T-helper 17 cell (primary cell): ENCODE results near the gene METRNL. TPM values are rescaled to one million over a fixed set of nuclear protein-coding genes. Genes with fewer than 3 reads are reported as not detected.
"Not testable (repeated sequence)": the region's sequence is repeated elsewhere in the genome, so short reads cannot be mapped to it uniquely, and the experiment has no call there.

Source experiments
- ATAC-seq: fragments of 150-1000 bp; cut with Tn5 transposase; 2 replicates; pipeline ENCODE4 v1.10.0; 2021; ENCODE audit warnings: mild to moderate bottlenecking, moderate library complexity
- DNase-seq, 3 donors: peaks; one replicate each; pipeline versions ENCODE4 v3.0.0 to v3.0.0-alpha.2; 2020 to 2021
- H3K9me3 ChIP-seq: one replicate; pipeline ENCODE4 v1.7.0; 2013; ENCODE audit warnings: low read length, mild to moderate bottlenecking; ENCODE audit not compliant: control insufficient read depth, poor library complexity, severe bottlenecking
- H3K27ac Mint-ChIP-seq: one replicate; pipeline ENCODE4 v1.8.0; 2022; ENCODE audit warnings: mild to moderate bottlenecking, moderate library complexity, mixed read lengths
- H3K27me3 Mint-ChIP-seq: one replicate; pipeline ENCODE4 v1.8.0; 2022; ENCODE audit warnings: mixed read lengths
- H3K36me3 Mint-ChIP-seq: one replicate; pipeline ENCODE4 v1.8.0; 2022; ENCODE audit warnings: low read depth, mixed read lengths
- H3K4me1 Mint-ChIP-seq: one replicate; pipeline ENCODE4 v1.8.0; 2022; ENCODE audit warnings: mild to moderate bottlenecking, mixed read lengths
- H3K4me3 Mint-ChIP-seq: one replicate; pipeline ENCODE4 v1.8.0; 2022; ENCODE audit warnings: mild to moderate bottlenecking, moderate library complexity, mixed read lengths
- total RNA-seq, 4 donors: library from RNA in 2 of 4; stranded (reverse) in 2 of 4; gene quantifications; one replicate each; pipeline ENCODE4 v1.2.3 and lab custom pipeline; 2022 to 2026

The METRNL gene, protein sequence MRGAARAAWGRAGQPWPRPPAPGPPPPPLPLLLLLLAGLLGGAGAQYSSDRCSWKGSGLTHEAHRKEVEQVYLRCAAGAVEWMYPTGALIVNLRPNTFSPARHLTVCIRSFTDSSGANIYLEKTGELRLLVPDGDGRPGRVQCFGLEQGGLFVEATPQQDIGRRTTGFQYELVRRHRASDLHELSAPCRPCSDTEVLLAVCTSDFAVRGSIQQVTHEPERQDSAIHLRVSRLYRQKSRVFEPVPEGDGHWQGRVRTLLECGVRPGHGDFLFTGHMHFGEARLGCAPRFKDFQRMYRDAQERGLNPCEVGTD
- total RNA-seq, result 10 to 100 TPM; 24.0 to 26.2 TPM
- 9.3 to 10.1 reads per million in 2 donors for total RNA-seq (lab: John Stamatoyannopoulos, UW)

DNA sequence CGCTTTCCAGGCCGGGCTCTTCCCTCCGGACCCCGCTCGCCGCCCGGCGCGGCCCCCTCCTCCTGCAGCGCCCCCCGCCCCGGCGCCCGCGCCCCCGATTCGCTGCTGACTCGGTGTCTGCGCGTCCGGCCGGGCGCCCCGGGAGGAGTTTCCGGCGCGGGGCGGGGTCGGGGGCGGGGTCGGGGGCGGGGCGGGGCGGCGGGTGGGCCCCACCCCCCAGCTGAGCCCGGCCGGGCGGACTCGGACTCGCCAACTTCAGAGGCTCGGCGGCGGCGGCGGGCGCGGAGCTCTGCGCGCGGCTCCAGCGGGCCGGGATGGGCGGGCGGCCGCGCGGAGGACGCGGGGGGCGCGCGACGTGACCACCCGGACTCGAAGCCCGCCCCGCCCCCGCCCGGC, at the start of gene METRNL:
TSS of gene METRNL (plus strand) at position 258 of the 396 bp plus-strand sequence. CDS start 207 bp downstream, outside the sequence.
- H3K9me3 ChIP-seq, result no peaks in the 10 kb centered on the region
- ATAC-seq (peak; percentile 59), DNase-seq (peak; percentile 41 to 59 (median 56))
- H3K27ac Mint-ChIP-seq, result no peak within 1 kb of the TSS
- H3K36me3 Mint-ChIP-seq, result no peaks in the 10 kb centered on the region
- H3K4me3 Mint-ChIP-seq, result peak within 1 kb of the TSS; percentile 77
- H3K4me1 Mint-ChIP-seq, result peaks cover 19% of the 10 kb centered on the region
- no peaks in the 10 kb centered on the region for H3K27me3 Mint-ChIP-seq

DNA sequence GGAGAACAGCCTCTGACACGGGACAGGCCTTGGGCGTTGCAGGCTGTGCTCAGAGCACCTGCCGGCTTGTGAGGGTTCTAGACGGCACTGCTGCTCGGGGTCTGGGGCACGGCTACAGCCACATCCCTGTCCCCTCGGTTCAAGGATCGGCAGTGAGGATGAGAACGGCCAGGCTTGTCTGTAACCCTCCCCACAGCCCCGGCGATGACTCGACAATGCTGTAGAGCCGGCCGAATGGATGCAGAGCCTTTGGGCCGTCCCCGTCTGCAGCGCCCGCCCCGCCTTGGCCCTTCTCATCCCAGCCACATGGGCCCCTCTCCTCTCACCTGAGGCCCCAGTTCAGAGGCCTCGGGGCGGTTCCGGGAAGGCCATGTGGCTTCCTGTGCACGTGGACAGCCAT, 49.0 kb upstream of the METRNL start:
- H3K9me3 ChIP-seq, result no peaks in the 10 kb centered on the region
- H3K27me3 Mint-ChIP-seq, result no peaks in the 10 kb centered on the region
- ATAC-seq (no peak), DNase-seq (no peak)
- no peak overlapping the region for H3K4me3 Mint-ChIP-seq
- H3K27ac Mint-ChIP-seq, result no peak overlapping the region
- peaks cover 2% of the 10 kb centered on the region for H3K36me3 Mint-ChIP-seq
- H3K4me1 Mint-ChIP-seq, result peaks cover 18% of the 10 kb centered on the region

DNA sequence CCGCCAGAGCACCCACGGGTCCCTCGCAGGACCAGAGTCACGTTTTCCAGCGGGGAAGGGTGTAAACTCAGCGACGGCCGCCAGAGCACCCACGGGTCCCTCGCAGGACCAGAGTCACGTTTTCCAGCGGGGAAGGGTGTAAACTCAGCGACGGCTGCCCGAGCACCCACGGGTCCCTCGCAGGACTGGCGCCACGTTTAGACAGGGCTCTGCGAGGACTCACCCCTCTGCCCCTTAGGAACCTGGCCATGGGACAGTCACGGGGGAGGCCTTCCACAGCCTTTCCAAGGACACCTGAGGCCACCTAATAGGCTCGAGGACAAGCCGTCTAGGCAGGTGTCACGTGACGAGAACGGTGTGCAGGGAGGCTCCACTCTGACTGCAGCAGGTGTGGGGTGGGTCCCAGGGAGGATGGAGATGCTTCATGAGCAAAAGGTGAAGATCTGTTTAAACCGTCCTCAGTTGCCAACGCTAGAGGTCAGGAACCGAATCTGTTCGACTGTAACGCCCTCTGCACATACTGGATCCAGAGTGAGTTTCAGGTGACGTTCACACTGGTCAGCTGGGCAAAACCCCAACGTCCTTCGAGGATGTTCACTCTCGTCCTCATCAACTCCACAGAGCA, 48.0 kb upstream of the METRNL start:
- no peak overlapping the region for H3K4me3 Mint-ChIP-seq

DNA sequence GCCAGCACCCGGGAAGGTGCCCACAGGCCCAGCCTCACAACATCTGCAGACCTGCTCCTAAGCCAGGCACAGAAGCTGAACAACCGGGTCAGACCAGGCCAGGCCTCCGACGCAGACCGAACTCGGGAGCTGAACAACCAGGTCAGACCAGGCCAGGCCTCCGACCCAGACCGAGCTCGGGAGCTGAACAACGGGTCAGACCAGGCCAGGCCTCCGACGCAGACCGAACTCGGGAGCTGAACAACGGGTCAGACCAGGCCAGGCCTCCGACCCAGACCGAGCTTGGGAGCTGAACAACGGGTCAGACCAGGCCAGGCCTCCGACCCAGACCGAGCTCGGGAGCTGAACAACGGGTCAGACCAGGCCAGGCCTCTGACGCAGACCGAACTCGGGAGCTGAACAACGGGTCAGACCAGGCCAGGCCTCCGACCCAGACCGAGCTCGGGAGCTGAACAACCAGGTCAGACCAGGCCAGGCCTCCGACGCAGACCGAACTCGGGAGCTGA, 47.4 kb upstream of the METRNL start:
- DNase-seq, H3K4me3 Mint-ChIP-seq, H3K27me3 Mint-ChIP-seq, ATAC-seq, H3K9me3 ChIP-seq, H3K36me3 Mint-ChIP-seq: not testable (repeated sequence)
- H3K4me1 Mint-ChIP-seq, result peaks cover 14% of the 10 kb centered on the region
- peak overlapping the region; percentile 37 for H3K27ac Mint-ChIP-seq

More for the DNA sequence above, 48.0 kb upstream of the METRNL start:
- no peak for DNase-seq
- Mint-ChIP-seq H3K4me1 (peaks cover 14% of the 10 kb centered on the region), H3K36me3 (peaks cover 2% of the 10 kb centered on the region), H3K27me3 (no peaks in the 10 kb centered on the region), H3K27ac (peak overlapping the region; percentile 37)
- ATAC-seq, result no peak
- H3K9me3 ChIP-seq, result no peaks in the 10 kb centered on the region

DNA sequence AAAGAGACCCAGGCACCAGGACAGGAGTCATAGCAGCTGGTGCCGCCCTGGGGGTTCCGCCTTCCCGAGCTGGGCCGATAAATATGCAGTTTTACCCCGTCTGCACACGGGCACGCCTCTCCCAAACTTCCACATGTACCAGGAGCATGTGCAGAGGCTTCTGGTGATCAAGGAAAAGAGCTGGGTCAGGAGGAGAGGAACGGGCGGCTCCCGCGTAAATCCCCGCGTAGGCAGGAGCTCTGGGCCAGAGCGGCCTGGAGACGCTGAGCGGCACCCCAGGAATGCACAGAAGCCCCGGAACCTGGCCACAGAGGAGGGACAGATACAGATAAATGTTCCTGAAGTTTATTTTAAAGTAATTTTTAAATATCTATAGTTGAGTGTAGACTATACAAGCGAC, 46.6 kb upstream of the METRNL start:
- Mint-ChIP-seq H3K27me3 (no peaks in the 10 kb centered on the region), H3K4me3 (no peak overlapping the region), H3K36me3 (peaks cover 2% of the 10 kb centered on the region), H3K27ac (no peak overlapping the region), H3K4me1 (peaks cover 11% of the 10 kb centered on the region)
- DNase-seq (no peak), ATAC-seq (no peak)
- no peaks in the 10 kb centered on the region for H3K9me3 ChIP-seq

DNA sequence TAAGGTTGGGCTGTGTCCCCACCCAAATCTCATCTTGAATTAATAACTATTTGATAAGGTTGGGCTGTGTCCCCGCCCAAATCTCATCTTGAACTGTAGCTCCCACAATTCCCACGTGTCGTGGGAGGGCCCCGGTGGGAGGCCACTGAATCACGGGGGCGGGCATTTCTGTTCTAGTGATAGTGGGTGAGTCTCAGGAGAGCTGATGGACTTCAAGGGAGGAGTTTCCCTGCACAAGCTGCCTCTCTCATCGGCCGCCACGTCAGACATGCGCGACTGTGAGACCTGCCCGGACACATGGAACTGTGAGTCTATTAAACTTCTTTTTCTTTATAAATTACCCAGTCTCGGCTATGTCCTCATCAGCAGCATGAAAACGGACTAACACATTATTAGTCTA, 44.9 kb upstream of the METRNL start:
- Mint-ChIP-seq H3K27me3 (no peaks in the 10 kb centered on the region), H3K36me3 (peaks cover 2% of the 10 kb centered on the region), H3K27ac (peak overlapping the region; percentile 41), H3K4me3 (no peak overlapping the region), H3K4me1 (peaks cover 9% of the 10 kb centered on the region)
- ATAC-seq (no peak), DNase-seq (no peak)
- no peaks in the 10 kb centered on the region for H3K9me3 ChIP-seq

DNA sequence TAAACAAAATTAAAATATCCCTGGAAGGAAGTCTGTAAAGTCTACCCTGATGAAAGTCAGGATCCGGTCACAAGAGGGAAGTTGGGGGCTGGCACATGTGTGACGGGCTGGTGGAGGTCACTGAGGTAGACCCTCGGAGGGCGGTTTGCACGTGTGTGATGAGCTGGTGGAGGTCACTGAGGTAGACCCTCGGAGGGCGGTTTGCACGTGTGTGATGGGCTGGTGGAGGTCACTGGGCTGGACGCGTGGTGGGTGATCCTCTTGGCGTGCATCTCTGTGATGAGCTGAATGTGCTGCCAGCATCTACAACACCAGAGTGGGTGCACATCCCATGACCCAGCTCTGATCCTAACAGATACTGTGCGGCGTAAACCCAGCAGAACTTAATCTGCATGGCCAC, 43.7 kb upstream of the METRNL start:
- H3K9me3 ChIP-seq, result no peaks in the 10 kb centered on the region
- H3K36me3 Mint-ChIP-seq, result peaks cover 2% of the 10 kb centered on the region
- H3K4me3 Mint-ChIP-seq, result no peak overlapping the region
- DNase-seq (no peak), ATAC-seq (no peak)
- peaks cover 5% of the 10 kb centered on the region for H3K4me1 Mint-ChIP-seq
- H3K27me3 Mint-ChIP-seq, result no peaks in the 10 kb centered on the region
- H3K27ac Mint-ChIP-seq, result peak overlapping the region; percentile 37

DNA sequence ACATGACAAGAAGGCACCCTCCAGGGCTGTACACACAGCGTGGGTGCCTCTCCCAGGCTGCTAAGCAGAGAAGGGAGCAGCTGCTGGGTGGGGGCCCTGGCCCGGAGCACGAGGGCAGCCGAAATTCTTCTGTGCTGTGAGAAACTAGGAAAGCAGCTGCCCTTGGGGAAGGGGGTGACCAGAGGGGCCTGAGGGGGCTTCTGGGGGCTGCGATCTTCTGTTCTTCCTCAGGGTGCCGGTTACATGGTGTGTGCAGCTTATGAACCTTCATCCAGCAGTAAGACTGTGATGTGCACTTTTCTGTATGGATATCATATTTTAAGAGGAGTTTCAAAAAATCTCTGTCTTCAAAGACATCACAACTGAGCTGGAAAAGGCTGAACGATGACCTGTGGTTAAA, 43.2 kb upstream of the METRNL start:
- H3K9me3 ChIP-seq, result peaks cover 2% of the 10 kb centered on the region
- H3K4me3 Mint-ChIP-seq, result no peak overlapping the region
- H3K27me3 Mint-ChIP-seq, result no peaks in the 10 kb centered on the region
- H3K27ac Mint-ChIP-seq, result no peak overlapping the region
- peaks cover 3% of the 10 kb centered on the region for H3K36me3 Mint-ChIP-seq
- no peak for ATAC-seq
- DNase-seq, result no peak
- peaks cover 5% of the 10 kb centered on the region for H3K4me1 Mint-ChIP-seq

DNA sequence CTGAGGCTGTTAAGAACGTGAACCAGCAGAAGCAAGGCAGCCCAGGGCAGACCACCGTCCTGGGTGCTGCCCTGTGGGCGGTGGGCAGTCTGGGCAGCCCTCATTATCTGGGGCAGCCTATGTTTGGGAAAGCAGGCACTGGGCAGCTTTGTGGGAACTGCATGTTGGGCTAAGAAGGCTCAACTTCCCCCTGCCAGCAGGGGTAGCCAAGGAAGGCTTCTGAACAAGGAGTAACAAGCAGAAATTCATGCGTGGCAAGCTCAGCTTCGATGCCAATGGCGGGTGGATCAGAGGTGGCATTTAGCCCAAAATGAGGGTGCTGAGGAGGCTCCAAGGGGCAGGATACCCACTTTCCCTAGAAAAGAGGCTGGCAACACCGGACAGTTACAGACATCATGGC, 42.7 kb upstream of the METRNL start:
- DNase-seq (no peak), ATAC-seq (no peak)
- peaks cover 6% of the 10 kb centered on the region for H3K9me3 ChIP-seq
- H3K36me3 Mint-ChIP-seq, result peaks cover 5% of the 10 kb centered on the region
- H3K27ac Mint-ChIP-seq, result no peak overlapping the region
- H3K4me1 Mint-ChIP-seq, result peaks cover 5% of the 10 kb centered on the region
- no peaks in the 10 kb centered on the region for H3K27me3 Mint-ChIP-seq
- no peak overlapping the region for H3K4me3 Mint-ChIP-seq

DNA sequence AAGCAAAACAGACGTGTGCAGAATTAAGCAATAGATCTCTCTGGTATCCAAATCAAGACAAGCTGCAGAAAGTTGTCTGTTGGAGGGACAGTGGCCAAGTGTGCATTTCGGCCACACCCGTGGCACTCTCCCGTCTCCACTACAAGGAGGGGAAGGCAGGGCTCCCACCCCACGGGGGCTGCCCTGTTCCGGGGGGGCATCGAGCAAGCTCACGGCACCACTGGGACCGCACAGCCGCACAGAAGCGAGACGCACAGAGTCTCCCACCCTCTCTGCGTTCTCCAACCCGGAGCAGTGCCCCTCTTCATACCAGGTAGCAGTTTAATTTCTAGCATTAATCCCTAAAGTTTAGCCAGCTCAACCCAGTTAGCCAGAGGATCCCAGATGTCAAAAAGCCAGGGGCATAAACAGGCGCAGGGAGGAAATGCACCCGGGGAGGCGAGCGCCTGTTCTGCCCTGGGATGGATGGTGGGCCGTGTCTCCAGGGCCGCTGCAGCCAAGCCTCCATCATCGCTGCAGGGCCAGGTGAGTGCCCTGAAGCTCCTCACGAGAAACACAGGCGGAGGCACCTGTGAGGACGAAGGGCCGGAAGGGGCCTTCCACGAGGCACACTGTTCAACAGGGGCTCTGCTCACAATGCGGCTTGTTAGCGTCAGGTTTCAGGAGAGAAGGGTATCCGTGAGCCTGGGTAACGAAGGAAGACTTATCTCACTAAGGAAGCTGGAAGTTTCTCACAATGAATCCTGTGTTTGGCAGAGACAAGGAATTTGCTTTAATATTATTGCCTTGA, 42.1 kb upstream of the METRNL start:
- no peak for DNase-seq
- peaks cover 5% of the 10 kb centered on the region for H3K4me1 Mint-ChIP-seq
- H3K9me3 ChIP-seq, result peaks cover 6% of the 10 kb centered on the region
- peaks cover 6% of the 10 kb centered on the region for H3K36me3 Mint-ChIP-seq
- ATAC-seq, result no peak
- no peak overlapping the region for H3K4me3 Mint-ChIP-seq
- H3K27ac Mint-ChIP-seq, result no peak overlapping the region
- H3K27me3 Mint-ChIP-seq, result no peaks in the 10 kb centered on the region

DNA sequence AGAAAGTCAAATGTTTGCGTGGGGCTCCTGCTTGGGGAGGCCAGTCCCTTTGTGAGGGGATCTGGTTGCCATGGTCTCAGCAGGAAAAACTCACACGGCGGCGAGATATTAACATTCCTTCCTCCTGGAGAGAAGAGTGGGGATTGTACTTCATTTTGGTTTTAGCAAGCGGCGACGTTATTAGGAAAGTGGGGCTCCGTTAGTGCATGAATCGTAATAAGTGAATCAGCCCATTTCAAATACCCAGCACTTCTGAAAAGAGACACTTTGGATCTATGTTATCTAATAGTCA, 41.6 kb upstream of the METRNL start:
- Mint-ChIP-seq H3K27ac (no peak overlapping the region), H3K36me3 (peaks cover 4% of the 10 kb centered on the region), H3K27me3 (no peaks in the 10 kb centered on the region), H3K4me3 (no peak overlapping the region), H3K4me1 (peaks cover 6% of the 10 kb centered on the region)
- ATAC-seq (no peak), DNase-seq (no peak)
- peaks cover 6% of the 10 kb centered on the region for H3K9me3 ChIP-seq

DNA sequence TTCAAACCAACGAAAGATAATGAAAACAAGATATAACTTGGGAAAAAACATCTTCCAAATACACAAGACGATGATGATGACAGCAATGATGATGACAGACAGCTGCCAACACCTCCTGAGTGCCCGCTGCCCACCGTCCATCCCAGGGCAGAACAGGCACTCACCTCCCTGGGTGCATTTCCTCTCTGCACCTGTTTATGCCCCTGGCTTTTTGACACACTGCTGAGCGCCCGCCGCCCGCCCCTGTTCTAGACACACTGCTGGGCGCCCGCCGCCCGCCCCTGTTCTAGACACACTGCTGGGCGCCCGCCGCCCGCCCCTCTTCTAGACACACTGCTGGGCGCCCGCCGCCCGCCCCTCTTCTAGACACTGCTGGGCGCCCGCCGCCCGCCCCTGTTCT, 40.4 kb upstream of the METRNL start:
- peaks cover 15% of the 10 kb centered on the region for H3K4me1 Mint-ChIP-seq
- not testable (repeated sequence) for H3K27ac Mint-ChIP-seq, H3K36me3 Mint-ChIP-seq, H3K27me3 Mint-ChIP-seq, DNase-seq, H3K9me3 ChIP-seq, H3K4me3 Mint-ChIP-seq, ATAC-seq

DNA sequence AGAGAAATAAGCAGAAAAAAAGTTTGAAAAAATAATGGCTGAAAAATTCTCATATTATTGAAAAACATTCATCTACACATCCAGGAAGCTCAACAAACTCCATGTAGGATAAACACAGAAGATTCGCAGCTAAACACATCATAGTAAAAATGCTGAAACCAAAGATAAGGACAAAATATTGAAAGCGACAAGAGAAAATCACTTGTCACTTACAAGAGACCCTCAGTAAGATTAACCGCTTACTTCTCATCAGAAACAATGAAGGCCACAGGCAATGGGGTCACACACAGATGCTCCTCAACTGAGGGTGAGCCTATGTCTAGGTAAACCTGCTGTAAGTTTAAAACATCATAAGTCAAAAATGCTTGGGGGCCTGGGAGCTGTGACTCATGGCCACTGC, 38.1 kb upstream of the METRNL start:
- DNase-seq (no peak), ATAC-seq (no peak)
- peaks cover 4% of the 10 kb centered on the region for H3K36me3 Mint-ChIP-seq
- no peaks in the 10 kb centered on the region for H3K27me3 Mint-ChIP-seq
- H3K27ac Mint-ChIP-seq, result no peak overlapping the region
- H3K4me3 Mint-ChIP-seq, result no peak overlapping the region
- H3K9me3 ChIP-seq, result peaks cover 6% of the 10 kb centered on the region
- peaks cover 14% of the 10 kb centered on the region for H3K4me1 Mint-ChIP-seq
